ENCODE measurements around the gene TRAM2. TPM values are rescaled to one million over a fixed set of nuclear protein-coding genes. Genes with fewer than 3 reads are reported as not detected.

The TRAM2 gene
- total and polyA plus RNA-seq, 7 donors, result 2.1 to 5.7 (median 4.3) TPM

DNA sequence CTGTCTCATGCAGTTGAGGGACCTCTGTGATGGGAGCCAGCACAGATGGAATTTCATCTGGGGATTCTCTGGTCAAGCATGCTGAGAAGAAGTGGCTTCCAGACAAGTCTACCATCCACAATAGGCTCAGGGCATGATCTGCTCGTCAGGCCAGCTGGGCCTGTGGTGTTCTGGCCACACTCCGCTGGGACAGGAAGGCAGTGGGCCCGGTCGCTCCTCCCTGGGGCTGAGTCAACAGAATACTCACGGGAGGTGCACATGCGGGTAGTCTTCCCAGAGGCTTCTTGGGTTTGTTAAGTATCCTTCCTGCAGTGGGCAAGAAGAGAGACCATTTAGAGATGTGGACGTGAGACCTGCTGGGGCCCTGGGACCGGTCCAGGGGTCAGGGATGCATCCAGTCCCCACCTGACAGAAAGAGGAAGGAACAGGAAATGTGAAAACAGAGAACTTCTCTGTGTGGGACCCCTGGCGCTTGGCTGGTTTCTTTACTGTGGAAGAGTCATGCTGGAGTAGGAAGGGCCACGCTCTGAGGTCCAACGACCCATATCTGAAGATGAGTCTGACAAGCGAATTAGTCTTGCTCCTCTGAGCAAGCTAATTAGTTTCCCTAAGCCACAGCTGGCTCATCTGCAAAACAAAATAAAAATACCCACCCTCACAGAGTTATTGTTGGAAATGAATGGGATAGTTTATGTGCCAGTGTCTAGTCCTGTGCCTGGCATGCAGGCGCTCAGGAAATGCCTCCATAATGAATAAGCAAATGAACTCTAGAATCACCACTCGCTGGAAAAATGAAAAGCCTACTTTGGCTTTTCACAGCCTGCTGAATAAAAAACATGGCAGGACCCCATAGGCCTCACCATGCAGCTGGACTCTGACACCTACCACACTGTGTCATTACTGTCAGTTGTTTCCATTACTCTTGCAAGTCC, 67.3 kb downstream of the TRAM2 start:
- no peaks in the 10 kb centered on the region for H3K27me3 ChIP-seq (ENCODE audit: insufficient read depth in 3 of 3, low read length in 2 of 3)
- H3K4me1 ChIP-seq, result peaks cover 20% of the 10 kb centered on the region
- no peak for TF ChIP-seq CTCF (IDR thresholded peaks at IDR 0.05)
- DNase-seq (no peak), ATAC-seq (no peak)
- no peaks in the 10 kb centered on the region for H3K9me3 ChIP-seq
- no peak overlapping the region for H3K4me3 ChIP-seq
- intact Hi-C loops (cut with DNase I), result loop anchor here in 1 of 2 donors (10.0 kb wide), 1 partner anchor 225 kb away; the partner anchor contains the start of gene MCM3
- H3K27ac ChIP-seq, result no peak overlapping the region
- WGBS, 3 donors, result 81 to 89% (median 81%) methylated on average over 14 of the region's 14 CpGs
- peaks cover 0 to 19% of the 10 kb centered on the region in 2 donors for H3K36me3 ChIP-seq (ENCODE audit: insufficient read depth in 1 of 2, low read depth in 1 of 2)

DNA sequence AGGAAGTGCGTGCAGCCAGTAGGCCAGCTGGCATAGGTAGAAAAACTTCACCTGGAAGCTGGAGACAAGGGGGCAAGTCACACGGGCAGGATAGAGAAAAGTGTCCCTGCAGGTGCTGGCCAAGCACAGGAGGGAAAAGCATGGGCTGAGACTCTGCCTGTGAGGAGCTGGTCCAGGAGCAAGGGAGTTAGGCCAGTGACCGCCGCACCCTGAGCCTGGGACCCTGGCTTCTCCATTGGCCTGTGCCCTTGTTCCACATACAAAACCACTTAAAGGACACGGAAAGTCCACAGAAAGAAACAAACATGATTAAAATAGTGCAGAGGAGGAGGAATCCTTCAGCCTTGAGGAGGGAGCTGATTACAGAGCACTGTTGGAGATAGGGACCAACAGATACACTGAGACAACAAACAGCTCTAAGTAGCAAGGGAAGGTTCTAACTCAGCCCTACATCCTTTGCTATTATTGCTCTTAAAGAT, 68.6 kb downstream of the TRAM2 start:
- DNase-seq, result no peak
- TF ChIP-seq CTCF (IDR thresholded peaks at IDR 0.05), result no peak
- no peak overlapping the region for H3K27ac ChIP-seq
- ATAC-seq, result no peak
- H3K4me3 ChIP-seq, result no peak overlapping the region
- WGBS, 3 donors, result 95 to 98% (median 96%) methylated on average over 5 of the region's 5 CpGs
- no peaks in the 10 kb centered on the region for H3K27me3 ChIP-seq (ENCODE audit: insufficient read depth in 3 of 3, low read length in 2 of 3)
- H3K36me3 ChIP-seq (ENCODE audit: insufficient read depth in 1 of 2, low read depth in 1 of 2), result peaks cover 0 to 19% of the 10 kb centered on the region in 2 donors
- H3K4me1 ChIP-seq, result peaks cover 32% of the 10 kb centered on the region
- H3K9me3 ChIP-seq, result no peaks in the 10 kb centered on the region
- intact Hi-C loops (cut with DNase I), result loop anchor here in 1 of 2 donors (10.0 kb wide), 1 partner anchor 223 kb away; the partner anchor contains the start of gene MCM3

DNA sequence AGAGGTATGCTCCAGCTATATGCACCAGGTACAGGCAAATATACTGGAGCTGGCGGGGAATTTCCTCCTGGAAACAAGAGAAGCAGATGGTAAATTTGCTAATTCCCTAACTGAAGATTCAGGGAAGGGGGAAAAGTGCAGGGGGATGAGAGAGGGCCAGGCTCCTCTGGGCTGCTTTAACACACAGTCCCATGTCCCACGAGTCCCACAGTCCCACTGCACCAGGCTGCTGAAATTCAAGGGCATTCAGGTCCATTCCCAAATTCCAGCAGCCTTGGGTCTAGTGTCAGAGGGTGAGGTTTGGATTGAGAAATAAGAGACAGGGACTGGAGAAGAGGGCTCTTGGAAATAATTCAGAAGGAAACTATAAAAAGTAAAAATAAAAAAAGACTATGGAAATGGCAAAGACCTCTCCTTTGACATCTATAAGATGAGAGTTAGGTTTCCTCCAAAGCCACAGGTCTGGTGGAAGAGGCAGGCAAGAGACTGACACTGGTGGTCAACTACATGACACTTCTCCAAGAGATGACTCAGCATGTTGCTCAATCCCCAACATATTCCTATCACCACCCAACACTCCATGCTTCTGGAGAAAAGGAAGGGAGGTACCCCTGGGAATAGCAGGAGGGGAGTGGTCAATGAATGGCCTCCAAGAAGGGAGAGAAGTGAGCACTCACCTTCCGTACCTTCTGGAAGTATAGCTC, 69.2 kb downstream of the TRAM2 start:
- H3K9me3 ChIP-seq, result no peaks in the 10 kb centered on the region
- ATAC-seq (no peak), DNase-seq (no peak)
- no peak overlapping the region for H3K4me3 ChIP-seq
- no peak overlapping the region for H3K27ac ChIP-seq
- WGBS, 3 donors, result 90 to 95% (median 92%) methylated on average over 3 of the region's 3 CpGs
- H3K36me3 ChIP-seq (ENCODE audit: insufficient read depth in 1 of 2, low read depth in 1 of 2), result peaks cover 0 to 19% of the 10 kb centered on the region in 2 donors
- peaks cover 34% of the 10 kb centered on the region for H3K4me1 ChIP-seq
- TF ChIP-seq CTCF (IDR thresholded peaks at IDR 0.05), result no peak
- H3K27me3 ChIP-seq (ENCODE audit: insufficient read depth in 3 of 3, low read length in 2 of 3), result no peaks in the 10 kb centered on the region
- intact Hi-C loops (cut with DNase I), result loop anchor here in 1 of 2 donors (10.0 kb wide), 1 partner anchor 223 kb away; the partner anchor contains the start of gene MCM3

- intact Hi-C loops (cut with DNase I), result loop anchor here in 1 of 2 donors (10.0 kb wide), 1 partner anchor 222 kb away; the partner anchor contains the start of gene MCM3
Observed at GRCh38 chr6:52506476-52506875, 70.4 kb downstream of the TRAM2 start.

More at GRCh38 chr6:52506476-52506875, 70.4 kb downstream of the TRAM2 start:
- no peaks in the 10 kb centered on the region for H3K27me3 ChIP-seq (ENCODE audit: insufficient read depth in 3 of 3, low read length in 2 of 3)
- WGBS, 3 donors, result 83 to 88% (median 87%) methylated on average over 9 of the region's 9 CpGs
- H3K27ac ChIP-seq, result no peak overlapping the region
- peaks cover 29% of the 10 kb centered on the region for H3K4me1 ChIP-seq
- TF ChIP-seq CTCF (IDR thresholded peaks at IDR 0.05), result no peak
- ATAC-seq, result no peak
- H3K4me3 ChIP-seq, result no peak overlapping the region
- no peaks in the 10 kb centered on the region for H3K9me3 ChIP-seq
- DNase-seq, result no peak
- H3K36me3 ChIP-seq (ENCODE audit: insufficient read depth in 1 of 2, low read depth in 1 of 2), result peaks cover 0 to 19% of the 10 kb centered on the region in 2 donors
